IPS DF 4.7 (cell line): Measurements from ENCODE around the gene EXD3.
A peak's percentile ranks its signal among the peaks of the same experiment; 100 is the strongest.
"Not testable (repeated sequence)": the region's sequence is repeated elsewhere in the genome, so short reads cannot be mapped to it uniquely, and the experiment has no call there.

Experiments used
- DNase-seq: peaks from one replicate; pipeline ENCODE4 v3.0.0-alpha.2; 2013; ENCODE audit warnings: low spot score; ENCODE audit errors: extremely low read depth

Gene EXD3

DNA sequence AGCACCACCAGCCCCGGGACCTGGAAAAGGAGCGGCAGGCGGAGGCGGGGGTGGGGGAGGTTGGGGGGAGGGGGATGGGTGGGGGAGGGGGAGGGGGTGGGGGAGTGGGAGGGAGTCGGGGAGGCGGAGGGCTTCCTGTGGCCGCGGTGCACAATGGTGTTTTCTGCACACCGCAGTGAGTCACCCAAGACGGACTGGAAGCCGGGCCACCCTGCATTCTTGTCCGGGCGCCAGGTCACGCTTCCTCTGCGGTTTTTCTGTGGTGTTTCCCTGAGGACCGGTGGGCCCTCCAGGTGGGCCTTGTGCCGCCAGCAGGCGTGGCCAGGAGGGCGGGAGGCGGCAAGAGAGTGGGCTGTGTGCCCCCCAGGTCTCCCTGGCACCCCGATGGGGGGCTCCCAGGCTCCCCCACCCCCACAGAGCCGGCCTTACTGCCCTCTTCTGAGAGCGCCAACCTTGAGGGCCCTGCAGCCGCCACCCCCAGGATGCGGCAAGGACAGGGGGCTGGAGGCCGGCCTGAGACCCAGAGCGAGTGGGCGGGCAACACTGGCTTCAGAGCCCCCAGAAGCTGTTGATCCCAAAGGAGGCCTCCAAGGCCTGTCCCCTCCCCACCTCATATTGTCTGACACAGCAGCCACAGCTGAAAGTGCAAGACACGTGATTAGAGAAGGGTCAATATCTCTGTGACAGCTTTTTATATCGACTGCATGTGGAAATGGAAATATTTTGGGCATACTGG is 11.1 kb downstream of the EXD3 start:
- DNase-seq, result no peak

DNA sequence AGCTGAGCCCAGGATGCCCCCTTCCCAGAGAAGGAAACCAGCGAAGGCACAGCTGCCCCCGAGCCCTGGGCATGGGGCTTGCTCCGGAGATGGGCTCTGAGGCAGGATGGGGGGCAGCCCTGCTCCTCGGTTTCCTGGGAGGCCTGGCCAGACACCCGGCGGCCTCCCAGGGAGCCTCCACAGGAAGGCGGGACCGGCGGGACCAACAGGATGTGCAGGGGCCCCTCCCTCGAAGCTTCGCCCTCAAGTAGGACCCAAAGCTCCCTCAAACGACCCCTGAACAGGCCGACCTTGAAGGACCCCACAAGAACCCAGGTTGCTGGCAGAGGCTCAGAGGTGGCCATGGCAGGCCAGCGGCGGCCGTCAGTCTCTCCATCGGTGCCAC is 11.7 kb downstream of the EXD3 start:
- no peak for DNase-seq

DNA sequence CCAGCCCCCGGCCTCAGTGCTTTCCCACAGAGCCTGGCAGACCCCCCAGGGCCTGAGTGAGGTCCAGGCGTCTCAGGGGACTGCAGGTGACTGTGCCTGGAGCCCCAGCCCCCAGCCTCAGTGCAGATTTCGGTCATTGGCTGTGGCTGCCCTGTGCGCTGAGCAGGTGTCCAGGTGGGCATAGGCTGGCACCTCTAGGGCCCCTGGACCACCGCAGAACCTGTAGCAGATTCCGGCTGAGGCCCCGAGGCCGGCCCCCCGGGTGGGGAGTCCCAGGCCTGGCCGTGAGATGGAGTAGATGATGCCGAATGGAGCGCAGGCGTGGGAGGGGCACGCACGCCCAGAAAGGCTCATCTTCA is 12.1 kb downstream of the EXD3 start:
- no peak for DNase-seq

DNA sequence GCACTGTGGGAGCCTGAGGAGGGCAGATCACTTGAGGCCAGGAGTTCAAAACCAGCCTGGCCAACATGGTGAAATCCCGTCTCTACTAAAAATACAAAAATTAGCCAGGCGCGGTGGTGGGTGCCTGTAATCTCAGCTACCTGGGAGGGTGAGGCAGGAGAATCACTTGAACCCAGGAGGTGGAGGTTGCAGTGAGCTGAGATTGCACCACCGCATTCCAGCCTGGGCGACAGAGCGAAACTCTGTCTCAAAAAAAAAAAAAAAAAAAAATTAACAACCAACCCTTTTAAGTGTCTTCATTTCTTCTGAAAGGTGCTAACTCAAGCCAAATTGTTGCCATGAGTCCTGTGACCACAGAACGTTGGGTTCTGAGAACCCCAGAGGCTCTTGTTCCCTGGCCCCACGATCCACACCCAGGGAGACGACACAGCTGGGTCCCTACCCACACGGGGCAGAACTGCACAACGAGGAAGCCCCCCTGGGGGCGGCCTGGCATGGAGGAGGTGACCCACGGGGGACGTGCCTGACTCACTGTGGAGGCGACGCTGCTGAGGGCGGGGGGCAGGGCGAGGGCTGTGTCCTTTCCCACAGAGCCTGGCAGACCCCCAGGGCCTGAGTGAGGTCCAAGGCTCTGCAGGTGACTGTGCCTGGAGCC is 12.6 kb downstream of the EXD3 start:
- DNase-seq, result not testable (repeated sequence)

DNA sequence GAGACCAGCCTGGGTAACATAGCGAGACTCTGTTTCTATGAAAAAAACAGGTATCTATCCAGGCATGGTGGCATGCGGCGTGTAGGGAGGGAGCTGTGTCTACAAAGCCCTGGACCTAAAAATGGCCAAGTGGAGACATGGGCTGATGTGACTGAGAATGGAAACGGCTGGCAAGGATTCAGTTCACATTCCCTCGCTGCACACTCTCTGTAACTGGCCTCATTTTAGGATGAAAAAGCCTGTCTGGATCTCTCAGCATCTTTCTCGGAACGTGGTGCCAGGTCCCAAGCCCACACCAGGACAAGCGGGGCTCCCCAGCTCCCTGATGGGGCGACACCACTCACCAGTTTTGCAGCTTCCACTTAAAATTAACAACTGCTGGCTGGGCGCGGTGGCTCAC is 13.4 kb downstream of the EXD3 start:
- DNase-seq, result no peak

DNA sequence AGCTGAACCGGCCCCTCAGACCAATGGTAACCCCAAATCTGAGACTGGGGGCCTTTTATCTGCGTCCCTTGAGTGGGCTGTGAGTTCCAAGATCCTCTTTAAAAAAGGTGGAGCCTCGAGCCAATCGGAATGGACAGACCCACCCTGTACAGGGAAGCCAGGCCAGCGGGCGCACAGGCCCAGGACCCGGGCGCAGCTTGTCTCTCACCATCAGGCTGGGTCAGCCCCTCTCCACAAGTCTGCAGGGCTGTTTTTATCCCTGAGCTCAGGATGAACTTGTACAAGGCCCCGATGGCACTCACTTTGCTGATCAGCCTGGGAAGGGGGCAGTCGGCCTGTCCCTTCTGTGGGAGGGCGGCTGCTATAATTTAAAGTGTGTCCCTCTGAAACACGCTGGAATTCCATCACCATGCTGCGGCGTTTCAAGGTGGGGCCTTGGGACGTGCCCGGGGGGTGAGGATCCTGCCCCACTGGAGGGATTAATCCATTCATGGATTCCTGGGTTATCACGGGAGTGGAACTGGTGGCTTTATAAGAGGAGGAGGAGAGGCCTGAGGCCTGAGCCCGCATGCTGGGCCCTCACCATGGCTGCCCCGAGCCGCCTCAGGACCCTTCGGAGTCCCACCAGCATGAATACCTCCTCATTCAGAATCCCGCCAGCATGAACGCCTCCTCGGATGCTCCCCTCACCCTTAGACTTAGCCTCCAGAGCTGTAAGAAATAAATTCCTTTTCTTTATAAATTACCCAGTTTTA is 14.1 kb downstream of the EXD3 start:
- no peak for DNase-seq

DNA sequence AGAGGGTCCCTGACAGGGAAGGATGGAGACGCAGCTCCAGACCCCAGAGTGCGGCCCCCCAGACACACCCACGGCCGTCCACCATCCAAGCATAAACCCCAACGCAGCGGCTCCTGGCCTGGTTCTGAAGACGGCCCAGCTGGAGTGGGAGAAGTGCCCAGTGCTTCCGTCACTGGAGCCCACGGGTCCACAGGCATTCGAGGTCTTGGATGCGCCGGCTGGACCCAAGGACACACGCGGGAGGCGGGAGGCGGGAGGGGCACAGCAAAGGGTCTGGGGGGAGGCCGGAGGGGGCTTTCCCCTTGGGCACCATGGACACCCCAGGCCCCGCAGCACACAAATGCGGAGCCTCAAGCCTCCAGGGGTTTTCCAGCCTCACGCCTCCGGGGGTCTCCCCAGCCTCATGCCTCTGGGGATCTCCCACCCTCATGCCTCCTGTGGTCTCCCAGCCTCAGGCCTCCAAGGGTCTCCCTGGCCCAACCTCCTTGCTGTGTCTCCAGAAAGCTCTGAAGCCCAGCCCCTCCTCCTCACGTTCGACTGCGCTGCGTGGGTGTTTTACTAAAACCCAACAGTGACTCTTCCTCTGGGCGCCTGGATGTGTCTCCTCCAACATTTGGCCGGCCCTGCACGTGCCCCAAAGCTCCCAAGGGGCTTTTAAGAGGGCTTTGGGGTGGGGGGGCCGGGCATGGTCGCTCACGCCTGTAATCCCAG is 15.2 kb downstream of the EXD3 start:
- DNase-seq, result no peak

- peak; percentile 14 for DNase-seq
Measured at GRCh38 chr9:137406876-137407589, 15.9 kb downstream of the EXD3 start.

GRCh38 chr9:137406085-137406760 is 16.7 kb downstream of the EXD3 start:
- DNase-seq, result no peak

DNA sequence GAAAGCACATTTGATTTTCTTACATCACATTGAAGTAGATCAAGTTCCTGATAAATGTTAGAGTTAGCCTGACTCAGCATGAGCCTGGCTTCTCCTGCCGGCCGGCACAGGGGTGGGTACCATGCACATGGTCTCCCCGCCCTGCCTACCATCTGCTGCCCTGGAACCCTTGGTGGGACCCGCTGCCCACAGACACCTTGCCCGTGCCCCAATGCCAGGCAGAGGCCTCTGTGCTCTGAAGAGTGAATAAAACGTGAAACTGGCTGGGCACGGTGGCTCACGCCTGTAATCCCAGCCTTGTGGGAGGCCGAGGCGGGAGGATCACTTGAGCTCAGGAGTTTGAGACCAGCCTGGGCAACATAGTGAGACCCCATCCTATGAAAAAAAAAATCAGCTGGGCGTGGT is 17.3 kb downstream of the EXD3 start:
- no peak for DNase-seq

GRCh38 chr9:137404961-137405567 is 17.9 kb downstream of the EXD3 start:
- DNase-seq, result no peak

- DNase-seq, result no peak
Measured at GRCh38 chr9:137403269-137403668, 19.7 kb downstream of the EXD3 start.

- no peak for DNase-seq
Measured at GRCh38 chr9:137402746-137403145, 20.2 kb downstream of the EXD3 start.

- DNase-seq, result no peak
Measured at GRCh38 chr9:137398561-137399468, 24.1 kb downstream of the EXD3 start.

DNA sequence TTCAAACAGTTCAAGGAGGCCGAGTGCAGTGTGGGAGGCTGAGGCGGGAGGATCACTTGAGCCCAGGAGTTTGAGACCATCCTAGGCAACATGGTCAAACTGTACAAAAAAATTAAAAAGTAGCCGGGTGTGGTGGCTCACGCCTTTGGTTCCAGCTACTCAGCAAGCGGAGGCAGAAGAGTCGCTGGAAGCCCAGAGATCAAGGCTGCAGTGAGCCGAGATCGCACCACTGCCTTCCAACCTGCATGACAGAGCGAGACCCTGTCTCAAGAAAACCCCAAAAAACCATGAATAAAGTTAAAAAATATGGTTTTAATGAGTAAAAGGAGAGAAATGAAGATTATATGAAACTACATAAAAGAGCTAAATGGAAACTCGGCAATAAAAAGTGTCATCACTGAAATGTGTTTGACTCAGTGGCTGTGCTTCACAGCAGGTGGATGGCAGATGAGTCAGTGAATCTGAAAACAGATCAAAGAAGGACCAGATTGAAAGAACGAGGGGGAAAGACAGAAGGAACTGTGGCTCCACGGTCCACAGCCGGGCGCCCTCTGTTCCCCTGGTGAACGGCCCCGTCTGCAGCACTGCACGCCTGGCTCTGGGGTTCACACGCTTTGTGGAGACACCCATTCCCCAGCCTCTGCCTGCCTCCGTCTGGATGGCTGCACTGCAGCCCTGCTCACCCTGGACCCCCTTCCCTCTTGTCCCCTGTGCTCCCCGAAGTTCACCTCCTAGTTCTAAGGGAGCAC is 25.1 kb downstream of the EXD3 start:
- DNase-seq, result no peak

- DNase-seq, result no peak
Measured at GRCh38 chr9:137396634-137397367, 26.2 kb downstream of the EXD3 start.

DNA sequence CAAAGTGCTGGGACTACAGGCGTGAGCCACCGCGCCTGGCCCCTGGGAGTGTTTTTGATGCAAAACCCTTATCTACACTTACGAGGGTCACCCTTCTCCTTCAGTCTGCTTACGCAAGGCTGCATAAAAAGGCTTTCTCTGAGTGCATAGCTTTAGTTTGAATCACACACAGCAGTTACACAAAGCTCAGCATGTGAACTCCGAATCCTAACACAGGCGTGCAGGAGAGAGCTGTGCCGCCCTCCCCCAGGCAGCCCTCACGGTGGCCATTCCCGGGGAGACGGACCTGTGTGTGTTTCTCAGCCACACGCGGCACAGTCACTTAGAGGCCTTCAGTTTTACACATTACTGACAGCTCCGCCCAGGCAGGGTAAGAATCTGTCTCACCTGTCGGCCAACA is 26.7 kb downstream of the EXD3 start:
- DNase-seq, result no peak

GRCh38 chr9:137395666-137396010 is 27.3 kb downstream of the EXD3 start:
- no peak for DNase-seq
